Duodenal mucosa (tissue), 2 donors: ENCODE results near the gene CAMK1D.
"Not testable (repeated sequence)": the region's sequence is repeated elsewhere in the genome, so short reads cannot be mapped to it uniquely, and the experiment has no call there.

ENCODE experiments used
- H3K27ac ChIP-seq: one replicate; pipeline ENCODE4 v1.7.0; 2013; ENCODE audit warnings: low read depth, low read length
- H3K27me3 ChIP-seq, 2 donors: one replicate each; pipeline ENCODE4 v1.7.0; 2013; ENCODE audit warnings: low read length in 2 of 2, control low read depth in 1 of 2; ENCODE audit not compliant: insufficient read depth in 2 of 2, control insufficient read depth in 1 of 2
- H3K36me3 ChIP-seq, 2 donors: one replicate each; pipeline ENCODE4 v1.7.0; 2013; ENCODE audit warnings: low read length in 2 of 2, control low read depth in 1 of 2; ENCODE audit not compliant: insufficient read depth in 2 of 2, control insufficient read depth in 1 of 2
- H3K4me1 ChIP-seq, 2 donors: one replicate each; pipeline ENCODE4 v1.7.0; 2013; ENCODE audit warnings: low read length in 2 of 2, control low read depth in 1 of 2; ENCODE audit not compliant: insufficient read depth in 2 of 2, control insufficient read depth in 1 of 2
- H3K4me3 ChIP-seq, 2 donors: one replicate each; pipeline ENCODE4 v1.7.0; 2013; ENCODE audit warnings: low read length in 2 of 2, low read depth in 1 of 2
- H3K9ac ChIP-seq, 2 donors: one replicate each; pipeline ENCODE4 v1.7.0; 2013; ENCODE audit warnings: low read length in 2 of 2, low read depth in 1 of 2
- H3K9me3 ChIP-seq, 2 donors: one replicate each; pipeline ENCODE4 v1.7.0; 2013; ENCODE audit warnings: low read length in 2 of 2, control low read depth in 1 of 2; ENCODE audit not compliant: control insufficient read depth in 1 of 2

CAMK1D gene

DNA sequence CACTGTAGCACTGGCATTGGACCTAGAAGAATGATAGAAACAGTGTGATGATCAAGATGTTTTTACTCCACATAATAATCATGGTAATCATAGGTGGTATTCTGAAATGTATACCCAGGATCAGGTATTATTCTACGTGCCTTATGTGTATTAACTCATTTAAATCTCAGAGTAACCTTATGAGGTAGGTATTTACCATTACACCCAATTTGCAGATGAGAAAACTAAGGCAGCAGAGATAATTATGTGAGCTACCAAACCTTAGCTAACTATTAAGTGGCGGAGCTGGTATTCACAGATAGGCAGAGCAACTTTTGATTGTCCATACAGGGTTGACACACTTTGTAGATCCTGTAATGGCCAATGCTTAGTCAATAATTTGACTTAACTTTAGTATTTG lies 2.5 kb downstream of the CAMK1D start:
- Histone ChIP-seq H3K4me1 (peaks cover 10 to 21% of the 10 kb centered on the region in 2 donors), H3K27ac (no peak overlapping the region), H3K4me3 (no peak overlapping the region), H3K9me3 (no peaks in the 10 kb centered on the region), H3K36me3 (no peaks in the 10 kb centered on the region), H3K27me3 (no peaks in the 10 kb centered on the region), H3K9ac (no peak overlapping the region)

- Histone ChIP-seq H3K9me3 (no peaks in the 10 kb centered on the region), H3K27ac (no peak overlapping the region), H3K36me3 (no peaks in the 10 kb centered on the region), H3K9ac (no peak overlapping the region), H3K4me3 (no peak overlapping the region), H3K27me3 (no peaks in the 10 kb centered on the region), H3K4me1 (peaks cover 14 to 15% of the 10 kb centered on the region in 2 donors)
These were observed 4.3 kb downstream of the CAMK1D start for GRCh38 chr10:12353399-12354242.

DNA sequence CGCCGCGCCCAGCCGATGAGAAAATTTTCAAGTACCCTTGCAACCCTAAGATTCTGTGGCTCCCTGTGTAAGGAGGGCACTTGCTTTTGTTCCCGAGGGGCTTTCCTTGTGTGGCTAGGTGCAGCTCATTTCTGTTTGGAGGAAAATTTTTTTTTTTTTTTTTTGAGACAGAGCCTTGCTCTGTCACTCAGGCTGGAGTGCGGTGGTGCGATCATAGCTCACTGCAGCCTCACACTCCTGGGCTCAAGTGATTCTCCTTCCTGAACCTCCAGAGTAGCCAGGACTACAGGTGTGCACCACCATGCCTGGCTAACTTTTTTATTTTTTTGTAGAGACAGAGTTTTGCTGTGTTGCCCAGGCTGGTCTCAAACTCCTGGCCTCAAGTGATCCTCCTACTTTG lies 5.3 kb downstream of the CAMK1D start:
- H3K9ac ChIP-seq, H3K9me3 ChIP-seq, H3K27me3 ChIP-seq, H3K4me3 ChIP-seq, H3K36me3 ChIP-seq, H3K27ac ChIP-seq: not testable (repeated sequence)
- peaks cover 18 to 21% of the 10 kb centered on the region in 2 donors for H3K4me1 ChIP-seq

GRCh38 chr10:12355384-12355783 lies 6.0 kb downstream of the CAMK1D start:
- Histone ChIP-seq H3K4me3 (no peak overlapping the region), H3K9me3 (no peaks in the 10 kb centered on the region), H3K9ac (peak overlapping the region in 1 of 2 donors; percentile 12), H3K36me3 (no peaks in the 10 kb centered on the region), H3K27me3 (no peaks in the 10 kb centered on the region), H3K4me1 (peaks cover 18 to 21% of the 10 kb centered on the region in 2 donors), H3K27ac (no peak overlapping the region)

- Histone ChIP-seq H3K36me3 (no peaks in the 10 kb centered on the region), H3K27me3 (no peaks in the 10 kb centered on the region), H3K9ac (no peak overlapping the region), H3K27ac (no peak overlapping the region), H3K4me3 (no peak overlapping the region), H3K4me1 (peaks cover 5 to 11% of the 10 kb centered on the region in 2 donors), H3K9me3 (no peaks in the 10 kb centered on the region)
These were observed 8.3 kb downstream of the CAMK1D start for GRCh38 chr10:12357525-12358151.

DNA sequence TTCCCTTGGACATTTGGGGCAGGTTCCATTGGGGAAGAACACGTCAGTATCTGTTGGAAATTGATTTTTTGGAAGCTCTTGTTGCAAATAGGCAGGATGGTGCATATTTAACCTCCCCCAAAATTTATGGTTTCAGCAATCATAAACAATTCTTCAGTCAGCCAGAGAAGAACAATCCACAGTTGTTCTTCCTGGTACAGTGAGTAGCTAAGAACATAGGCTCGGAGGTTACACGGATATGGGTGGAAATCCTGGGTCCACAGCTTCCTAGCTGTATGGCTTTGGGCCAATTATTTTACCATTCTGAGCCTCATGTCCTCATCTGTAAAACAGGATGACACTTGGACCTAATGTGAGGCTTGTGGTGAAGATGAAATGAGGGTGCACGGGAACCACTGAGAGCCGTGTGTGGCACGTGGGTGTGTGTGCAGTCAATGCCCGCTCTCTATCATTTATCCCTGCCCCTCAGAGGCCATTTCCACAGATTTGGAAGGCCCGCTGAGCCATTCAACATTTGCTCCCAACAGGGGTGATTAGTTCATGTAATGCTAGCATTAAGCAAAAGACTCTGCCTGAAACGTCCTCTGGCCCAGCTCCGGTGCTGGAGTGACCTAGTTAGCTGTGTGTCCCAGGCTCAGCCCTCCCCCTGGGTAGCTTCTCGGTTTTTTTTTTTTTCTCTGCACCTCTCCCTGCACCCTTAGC lies 9.7 kb downstream of the CAMK1D start:
- H3K9me3 ChIP-seq, result no peaks in the 10 kb centered on the region
- H3K27ac ChIP-seq, result no peak overlapping the region
- H3K4me1 ChIP-seq, result peaks cover 5 to 11% of the 10 kb centered on the region in 2 donors
- H3K36me3 ChIP-seq, result no peaks in the 10 kb centered on the region
- H3K4me3 ChIP-seq, result no peak overlapping the region
- no peaks in the 10 kb centered on the region for H3K27me3 ChIP-seq
- H3K9ac ChIP-seq, result no peak overlapping the region

- no peak overlapping the region for H3K27ac ChIP-seq
- no peak overlapping the region for H3K9ac ChIP-seq
- peaks cover 5 to 11% of the 10 kb centered on the region in 2 donors for H3K4me1 ChIP-seq
- no peaks in the 10 kb centered on the region for H3K27me3 ChIP-seq
- H3K4me3 ChIP-seq, result no peak overlapping the region
- H3K9me3 ChIP-seq, result no peaks in the 10 kb centered on the region
- H3K36me3 ChIP-seq, result no peaks in the 10 kb centered on the region
These were observed 11.1 kb downstream of the CAMK1D start for GRCh38 chr10:12360461-12360860.

DNA sequence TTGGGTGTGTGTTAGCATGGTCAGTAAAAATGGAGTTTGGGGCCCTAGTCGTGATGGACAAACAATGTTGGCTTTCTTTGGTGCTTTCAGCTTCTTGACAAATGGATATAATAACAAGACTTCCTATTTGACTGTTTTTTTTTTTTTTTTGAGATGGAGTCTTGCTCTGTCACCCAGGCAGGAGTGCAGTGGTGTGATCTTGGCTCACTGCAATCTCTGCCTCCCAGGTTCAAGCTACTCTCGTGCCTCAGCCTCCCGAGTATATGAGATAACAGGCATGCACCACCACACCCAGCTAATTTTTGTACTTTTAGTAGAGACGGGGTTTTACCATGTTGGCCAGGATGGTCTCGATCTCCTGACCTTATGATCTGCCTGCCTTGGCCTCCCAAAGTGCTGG lies 11.8 kb downstream of the CAMK1D start:
- not testable (repeated sequence) for H3K27me3 ChIP-seq, H3K9me3 ChIP-seq, H3K4me3 ChIP-seq, H3K27ac ChIP-seq, H3K36me3 ChIP-seq, H3K9ac ChIP-seq
- peaks cover 5 to 11% of the 10 kb centered on the region in 2 donors for H3K4me1 ChIP-seq

- Histone ChIP-seq H3K9ac (no peak overlapping the region), H3K36me3 (no peaks in the 10 kb centered on the region), H3K27ac (no peak overlapping the region), H3K4me3 (no peak overlapping the region), H3K9me3 (no peaks in the 10 kb centered on the region), H3K27me3 (no peaks in the 10 kb centered on the region), H3K4me1 (peaks cover 0 to 8% of the 10 kb centered on the region in 2 donors)
These were observed 15.2 kb downstream of the CAMK1D start for GRCh38 chr10:12364559-12364958.

DNA sequence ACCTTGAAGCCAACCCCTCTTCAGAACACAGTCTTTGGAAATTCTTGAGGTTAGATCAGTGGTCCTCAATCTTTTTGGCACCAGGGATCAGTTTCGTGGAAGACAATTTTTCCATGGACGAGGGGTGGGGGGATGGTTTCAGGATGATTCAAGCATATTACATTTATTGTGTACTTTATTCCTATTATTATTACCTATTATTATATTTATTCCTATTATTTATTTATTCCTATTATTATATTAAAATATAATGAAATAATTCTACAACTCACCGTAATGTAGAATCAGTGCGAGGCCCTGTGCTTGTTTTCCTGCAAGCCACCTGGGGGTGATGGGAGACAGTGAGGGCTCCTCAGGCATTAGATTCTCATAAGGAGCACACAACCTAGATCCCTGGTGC lies 17.9 kb downstream of the CAMK1D start:
- Histone ChIP-seq H3K4me1 (peaks cover 0 to 8% of the 10 kb centered on the region in 2 donors), H3K27ac (no peak overlapping the region), H3K36me3 (no peaks in the 10 kb centered on the region), H3K27me3 (no peaks in the 10 kb centered on the region), H3K4me3 (no peak overlapping the region), H3K9me3 (no peaks in the 10 kb centered on the region), H3K9ac (no peak overlapping the region)
